HepG2 (cell line): ENCODE results near the gene PXDC1.

Experiments used
- AGO1 ChIP-seq: fragments of 200-400 bp; formaldehyde crosslinking; IDR thresholded peaks from 2 replicates; pipeline ENCODE4 v1.6.1; 2017; ENCODE audit warnings: mild to moderate bottlenecking, low read depth, low read length, moderate library complexity; ENCODE audit not compliant: poor library complexity, severe bottlenecking
- ATF3 ChIP-seq: sonication (generic); formaldehyde crosslinking; IDR thresholded peaks from 2 replicates; pipeline ENCODE4 v1.4.0; 2020; ENCODE audit warnings: missing genetic modification reagents
- CHD2 ChIP-seq: IDR thresholded peaks from 2 replicates; pipeline ENCODE4 v1.6.1; 2011; ENCODE audit warnings: low read depth, low read length, improper control_type of control experiment
- JUND ChIP-seq: sonication (generic); formaldehyde crosslinking; IDR thresholded peaks from 2 replicates; pipeline ENCODE4 v1.8.0; 2022; ENCODE audit warnings: mild to moderate bottlenecking, missing genetic modification reagents
- MAFK ChIP-seq, 2 experiments: IDR thresholded peaks in 1 of 2; conservative IDR thresholded peaks in 1 of 2; 2 replicates each; pipeline ENCODE4 v1.6.1; 2011; ENCODE audit warnings: improper control_type of control experiment in 2 of 2, low read length in 2 of 2
- MYC ChIP-seq: sonication (generic); formaldehyde crosslinking; IDR thresholded peaks from 2 replicates; pipeline ENCODE4 v1.9.0; 2021; ENCODE audit warnings: missing genetic modification reagents, borderline replicate concordance
- RELA ChIP-seq: sonication (generic); formaldehyde crosslinking; IDR thresholded peaks from 2 replicates; pipeline ENCODE4 v1.4.0; 2020; ENCODE audit warnings: missing genetic modification reagents
- SRF ChIP-seq: IDR thresholded peaks from 2 replicates; pipeline ENCODE4 v1.6.1; 2011; ENCODE audit warnings: mild to moderate bottlenecking, low read depth, low read length, moderate library complexity
- STAT6 ChIP-seq: sonication (generic); formaldehyde crosslinking; IDR thresholded peaks from 2 replicates; pipeline ENCODE4 v1.4.0; 2020; ENCODE audit warnings: missing genetic modification reagents, mild to moderate bottlenecking, borderline replicate concordance
- TEAD2 ChIP-seq: sonication (generic); formaldehyde crosslinking; IDR thresholded peaks from 2 replicates; pipeline ENCODE4 v1.9.0; 2021; ENCODE audit warnings: missing genetic modification reagents
- TFDP1 ChIP-seq: IDR thresholded peaks from 2 replicates; pipeline ENCODE4 v1.6.1; 2016; ENCODE audit warnings: missing compliant biosample characterization, missing genetic modification reagents, borderline replicate concordance
- ZBTB43 ChIP-seq: sonication (generic); formaldehyde crosslinking; conservative IDR thresholded peaks from 2 replicates; pipeline ENCODE4 v1.4.0; 2020; ENCODE audit warnings: missing genetic modification reagents
- ZNF280B ChIP-seq: sonication (generic); formaldehyde crosslinking; IDR thresholded peaks from 2 replicates; pipeline ENCODE4 v1.5.0; 2020; ENCODE audit warnings: missing genetic modification reagents, mild to moderate bottlenecking, borderline replicate concordance
- ZNF7 ChIP-seq: IDR thresholded peaks from 2 replicates; pipeline ENCODE4 v1.6.1; 2016; ENCODE audit warnings: missing biosample characterization, missing genetic modification reagents

GRCh38 chr6:3715285-3715684, 36.2 kb downstream of the PXDC1 start:
- TF ChIP-seq ZNF7 (CRISPR knock-in tag) (no peak), ATF3 (CRISPR knock-in tag) (no peak), TEAD2 (CRISPR knock-in tag) (no peak), JUND (CRISPR knock-in tag) (no peak), SRF (no peak), ZBTB43 (no peak), RELA (CRISPR knock-in tag) (no peak), CHD2 (no peak), TFDP1 (CRISPR knock-in tag) (no peak), MAFK (conservative IDR thresholded peaks at IDR 0.05 in 1 of 2, IDR thresholded peaks at IDR 0.05 in 1 of 2; ENCODE audit: low read length in 2 of 2) (no peak), STAT6 (CRISPR knock-in tag) (no peak), AGO1 (no peak), ZNF280B (no peak), MYC (no peak)
